GM12865 (cell line): ENCODE measurements around the gene GINS2.

Experiments
- DNase-seq: peaks from one replicate; pipeline ENCODE4 v3.0.0; 2010; ENCODE audit warnings: low read depth
- H3K4me3 ChIP-seq: 2 replicates; pipeline ENCODE4 v1.5.1; 2011; ENCODE audit warnings: mild to moderate bottlenecking, low read depth, low read length, control low read depth
- CTCF ChIP-seq: IDR thresholded peaks from 2 replicates; pipeline ENCODE4 v1.5.1; 2011; ENCODE audit warnings: low read length, control low read depth, low read depth, inconsistent platforms; ENCODE audit not compliant: insufficient read depth; ENCODE audit errors: missing control alignments

Gene GINS2

GRCh38 chr16:85641776-85642176 lies 47.0 kb downstream of the GINS2 start:
- no peak for TF ChIP-seq CTCF
- H3K4me3 ChIP-seq, result no peak overlapping the region
- no peak for DNase-seq

GRCh38 chr16:85641305-85641704 lies 47.4 kb downstream of the GINS2 start:
- DNase-seq, result no peak
- TF ChIP-seq CTCF, result no peak
- no peak overlapping the region for H3K4me3 ChIP-seq

- H3K4me3 ChIP-seq, result no peak overlapping the region
- DNase-seq, result no peak
- no peak for TF ChIP-seq CTCF
These were observed 48.2 kb downstream of the GINS2 start for GRCh38 chr16:85640585-85640984.

GRCh38 chr16:85640254-85640558 lies 48.5 kb downstream of the GINS2 start:
- no peak for TF ChIP-seq CTCF
- no peak for DNase-seq
- H3K4me3 ChIP-seq, result no peak overlapping the region

GRCh38 chr16:85639529-85640253 lies 49.1 kb downstream of the GINS2 start:
- no peak for TF ChIP-seq CTCF
- no peak for DNase-seq
- H3K4me3 ChIP-seq, result no peak overlapping the region

- no peak for DNase-seq
- H3K4me3 ChIP-seq, result no peak overlapping the region
- TF ChIP-seq CTCF, result no peak
These were observed 49.9 kb downstream of the GINS2 start for GRCh38 chr16:85638695-85639409.
